ENCODE results near the gene LCOR. TPM values are rescaled to one million over a fixed set of nuclear protein-coding genes. Genes with fewer than 3 reads are reported as not detected.

Gene LCOR
- total RNA-seq, 1 donor = 58.7 TPM

DNA sequence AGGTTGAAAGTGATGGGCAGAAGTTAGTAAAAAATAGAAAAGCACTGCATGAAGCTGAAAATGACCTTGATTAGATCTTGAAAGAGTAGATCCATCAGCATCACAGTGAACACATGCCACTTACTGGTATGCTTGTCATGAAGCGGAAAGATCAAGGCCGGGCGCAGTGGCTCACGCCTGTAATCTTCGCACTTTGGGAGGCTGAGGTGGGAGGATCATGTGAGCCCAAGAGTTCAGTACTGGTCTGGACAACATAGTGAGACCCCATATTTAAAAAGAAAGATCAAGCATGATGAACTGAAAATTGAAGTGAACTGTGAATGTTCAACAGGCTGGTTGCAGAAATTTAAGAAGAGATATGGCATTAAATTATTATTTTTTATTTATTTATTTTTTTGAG is 18.0 kb downstream of the LCOR start:
- no peak overlapping the region for H3K4me3 ChIP-seq (ENCODE audit: low read depth, low read length)

DNA sequence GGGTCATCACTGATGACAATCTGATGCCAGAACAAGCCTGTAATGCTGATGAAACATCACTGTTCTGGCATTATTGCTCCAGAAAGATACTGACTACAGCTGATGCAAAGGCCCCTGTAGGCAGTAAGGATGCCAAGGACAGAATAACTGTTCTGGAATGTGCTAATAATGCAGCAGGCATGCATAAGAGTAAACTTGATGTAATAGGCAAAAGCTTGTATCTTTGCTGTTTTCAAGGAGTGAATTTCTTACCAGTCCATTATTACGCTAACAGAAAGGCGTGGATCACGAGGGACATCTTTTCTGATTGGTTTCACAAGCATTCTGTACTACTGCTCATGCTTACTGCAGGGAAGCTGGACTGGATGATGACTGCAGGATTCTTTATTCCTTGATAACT is 18.7 kb downstream of the LCOR start:
- DNase-seq (ENCODE audit: low read depth) = peak; percentile 89
- H3K4me3 ChIP-seq (ENCODE audit: low read depth, low read length) = no peak overlapping the region
- TF ChIP-seq, protein P1, sequence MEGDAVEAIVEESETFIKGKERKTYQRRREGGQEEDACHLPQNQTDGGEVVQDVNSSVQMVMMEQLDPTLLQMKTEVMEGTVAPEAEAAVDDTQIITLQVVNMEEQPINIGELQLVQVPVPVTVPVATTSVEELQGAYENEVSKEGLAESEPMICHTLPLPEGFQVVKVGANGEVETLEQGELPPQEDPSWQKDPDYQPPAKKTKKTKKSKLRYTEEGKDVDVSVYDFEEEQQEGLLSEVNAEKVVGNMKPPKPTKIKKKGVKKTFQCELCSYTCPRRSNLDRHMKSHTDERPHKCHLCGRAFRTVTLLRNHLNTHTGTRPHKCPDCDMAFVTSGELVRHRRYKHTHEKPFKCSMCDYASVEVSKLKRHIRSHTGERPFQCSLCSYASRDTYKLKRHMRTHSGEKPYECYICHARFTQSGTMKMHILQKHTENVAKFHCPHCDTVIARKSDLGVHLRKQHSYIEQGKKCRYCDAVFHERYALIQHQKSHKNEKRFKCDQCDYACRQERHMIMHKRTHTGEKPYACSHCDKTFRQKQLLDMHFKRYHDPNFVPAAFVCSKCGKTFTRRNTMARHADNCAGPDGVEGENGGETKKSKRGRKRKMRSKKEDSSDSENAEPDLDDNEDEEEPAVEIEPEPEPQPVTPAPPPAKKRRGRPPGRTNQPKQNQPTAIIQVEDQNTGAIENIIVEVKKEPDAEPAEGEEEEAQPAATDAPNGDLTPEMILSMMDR (IDR thresholded peaks at IDR 0.05; ENCODE audit: insufficient read depth, low read depth, low read length) = no peak

More for the DNA sequence above, 18.0 kb downstream of the LCOR start:
- DNase-seq (ENCODE audit: low read depth) = no peak
- TF ChIP-seq, protein P1 (IDR thresholded peaks at IDR 0.05; ENCODE audit: insufficient read depth, low read depth, low read length) = no peak

DNA sequence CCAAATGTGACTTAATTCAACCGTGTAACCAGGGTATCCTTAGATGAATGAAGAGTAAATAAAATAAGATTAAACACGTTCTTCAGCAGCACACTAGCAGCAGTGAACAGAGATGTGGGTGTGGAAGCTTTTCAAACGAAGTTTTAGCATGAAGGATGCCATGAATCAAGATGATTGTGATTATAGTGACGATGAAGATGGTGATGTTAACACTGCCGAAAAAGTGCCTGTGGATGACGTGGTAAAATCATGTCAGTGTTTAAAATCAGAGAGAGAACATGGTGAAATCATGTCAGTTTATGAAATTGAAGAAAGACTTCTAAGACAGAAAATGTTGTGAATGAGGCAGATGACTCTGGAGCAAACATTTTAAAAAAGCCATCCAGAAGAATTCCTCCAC is 19.2 kb downstream of the LCOR start:
- TF ChIP-seq, protein P1 (IDR thresholded peaks at IDR 0.05; ENCODE audit: insufficient read depth, low read depth, low read length) = no peak
- no peak for DNase-seq (ENCODE audit: low read depth)
- H3K4me3 ChIP-seq (ENCODE audit: low read depth, low read length) = no peak overlapping the region

DNA sequence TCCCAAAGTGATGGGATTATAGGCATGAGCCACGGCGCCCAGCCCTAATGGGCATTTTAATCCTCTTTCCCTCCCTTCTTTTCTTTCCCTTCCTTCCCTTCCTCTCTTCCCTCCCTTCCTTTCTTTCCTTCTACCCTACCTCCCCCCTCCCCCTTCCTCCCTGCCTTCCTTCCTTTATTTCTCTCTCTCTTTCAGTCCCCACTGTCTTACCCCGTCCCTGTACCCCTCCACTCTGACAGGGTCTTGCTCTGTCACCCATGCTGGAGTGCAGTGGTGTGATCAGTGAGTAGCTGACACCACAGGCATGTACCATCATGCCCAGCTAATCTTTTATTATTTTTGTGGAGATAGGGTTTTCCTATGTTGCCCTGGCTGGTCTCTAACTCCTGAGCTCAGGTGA is 24.2 kb downstream of the LCOR start:
- H3K4me3 ChIP-seq (ENCODE audit: low read depth, low read length) = no peak overlapping the region

DNA sequence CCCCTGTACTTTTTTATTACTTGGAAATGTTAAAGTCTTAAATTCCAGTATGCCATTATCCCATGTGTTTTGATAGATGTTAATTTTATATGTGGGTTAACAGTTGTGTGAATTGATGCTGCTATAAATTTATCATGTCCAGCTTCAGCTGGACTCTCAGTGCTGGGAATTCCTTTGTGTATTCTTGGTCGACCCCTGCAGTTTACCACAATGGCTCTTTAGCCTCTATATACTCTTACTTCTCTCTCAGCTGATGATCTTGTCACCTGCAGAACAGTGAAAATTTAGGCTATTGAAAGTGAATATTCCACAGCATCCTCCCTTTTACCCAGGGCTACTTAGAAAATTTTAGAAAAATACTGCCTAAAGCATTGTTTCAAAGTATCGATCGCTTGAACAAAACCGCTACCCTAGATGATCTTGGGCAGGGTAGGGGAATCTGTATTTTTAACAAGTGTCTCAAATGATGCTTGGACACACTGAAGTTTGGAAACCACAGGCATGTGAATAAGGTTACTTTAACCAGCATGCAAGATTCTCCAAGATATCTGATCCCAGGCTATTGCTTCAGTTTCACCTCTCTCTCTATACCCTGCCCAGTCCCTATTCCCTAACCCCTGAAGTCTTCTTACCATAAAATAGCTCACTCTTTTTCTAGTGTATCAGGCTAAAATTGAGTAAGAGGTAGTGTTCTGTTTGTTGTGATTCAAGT is 25.4 kb downstream of the LCOR start:
- DNase-seq (ENCODE audit: low read depth) = peak; percentile 40
- TF ChIP-seq, protein P1 (IDR thresholded peaks at IDR 0.05; ENCODE audit: insufficient read depth, low read depth, low read length) = no peak
- H3K4me3 ChIP-seq (ENCODE audit: low read depth, low read length) = no peak overlapping the region

More for the DNA sequence above, 24.2 kb downstream of the LCOR start:
- TF ChIP-seq, protein P1 (IDR thresholded peaks at IDR 0.05; ENCODE audit: insufficient read depth, low read depth, low read length) = no peak
- DNase-seq (ENCODE audit: low read depth) = no peak

DNA sequence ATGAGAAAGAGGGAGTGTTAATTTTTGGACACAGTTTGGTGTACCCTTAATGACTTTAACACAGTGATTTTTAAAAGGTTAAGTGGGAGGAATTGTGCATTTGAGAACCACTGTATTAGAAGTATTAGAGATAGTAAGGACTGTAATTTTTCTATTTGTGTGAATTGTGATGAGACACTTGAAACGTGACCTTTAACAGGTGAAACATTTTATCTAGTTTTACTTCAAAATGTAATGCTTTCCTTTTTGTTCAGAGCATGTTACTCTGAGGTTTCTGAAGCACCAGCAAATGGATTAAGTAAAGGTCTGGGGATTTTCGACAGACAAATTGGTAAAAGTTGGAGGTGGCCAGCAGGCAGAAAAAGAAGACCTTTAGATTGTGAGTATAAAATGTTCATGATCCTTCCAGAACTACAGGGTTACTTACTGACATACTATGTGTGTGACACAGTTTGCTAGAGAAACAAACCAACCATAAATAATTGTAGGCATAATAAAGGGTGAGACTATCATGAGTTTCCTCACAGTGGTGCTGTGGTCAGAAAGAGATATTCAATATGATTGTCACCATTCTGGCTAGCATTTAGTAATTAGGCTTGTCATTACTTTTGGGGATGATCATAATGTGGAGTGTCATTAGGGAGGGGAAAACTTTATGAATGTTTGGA is 26.1 kb downstream of the LCOR start:
- peak; percentile 52 for DNase-seq (ENCODE audit: low read depth)
- no peak overlapping the region for H3K4me3 ChIP-seq (ENCODE audit: low read depth, low read length)
- TF ChIP-seq, protein P1 (IDR thresholded peaks at IDR 0.05; ENCODE audit: insufficient read depth, low read depth, low read length) = no peak

Data from fibroblast of villous mesenchyme (primary cell).